ENCODE data around the gene SLC51B.
"Not testable (repeated sequence)": the region's sequence is repeated elsewhere in the genome, so short reads cannot be mapped to it uniquely, and the experiment has no call there.

SLC51B gene

GRCh38 chr15:65087411-65087810 lies 42.2 kb downstream of the SLC51B start:
- H3K4me3 ChIP-seq (replicated peaks in 1 of 2; ENCODE audit: low read depth in 2 of 2, low read length in 2 of 2) = no peak overlapping the region
- DNase-seq (ENCODE audit: low read depth in 2 of 2) = no peak
- no peak for TF ChIP-seq CTCF (IDR thresholded peaks at IDR 0.05; ENCODE audit: low read depth, low read length)

- DNase-seq (ENCODE audit: low read depth in 2 of 2) = no peak
- TF ChIP-seq CTCF (IDR thresholded peaks at IDR 0.05; ENCODE audit: low read depth, low read length) = no peak
- no peak overlapping the region for H3K4me3 ChIP-seq (replicated peaks in 1 of 2; ENCODE audit: low read depth in 2 of 2, low read length in 2 of 2)
These were observed 42.9 kb downstream of the SLC51B start for GRCh38 chr15:65087873-65088642.

GRCh38 chr15:65088643-65089021 lies 43.4 kb downstream of the SLC51B start:
- DNase-seq (ENCODE audit: low read depth in 2 of 2) = no peak
- no peak overlapping the region for H3K4me3 ChIP-seq (replicated peaks in 1 of 2; ENCODE audit: low read depth in 2 of 2, low read length in 2 of 2)
- no peak for TF ChIP-seq CTCF (IDR thresholded peaks at IDR 0.05; ENCODE audit: low read depth, low read length)

- peak in 1 of 2 donors; percentile 76 for DNase-seq (ENCODE audit: low read depth in 2 of 2)
- no peak for TF ChIP-seq CTCF (IDR thresholded peaks at IDR 0.05; ENCODE audit: low read depth, low read length)
- no peak overlapping the region for H3K4me3 ChIP-seq (replicated peaks in 1 of 2; ENCODE audit: low read depth in 2 of 2, low read length in 2 of 2)
These were observed 44.1 kb downstream of the SLC51B start for GRCh38 chr15:65089206-65089824.

GRCh38 chr15:65091946-65092770 lies 47.0 kb downstream of the SLC51B start:
- TF ChIP-seq CTCF (IDR thresholded peaks at IDR 0.05; ENCODE audit: low read depth, low read length) = no peak
- no peak overlapping the region for H3K4me3 ChIP-seq (replicated peaks in 1 of 2; ENCODE audit: low read depth in 2 of 2, low read length in 2 of 2)
- no peak for DNase-seq (ENCODE audit: low read depth in 2 of 2)

- no peak for TF ChIP-seq CTCF (IDR thresholded peaks at IDR 0.05; ENCODE audit: low read depth, low read length)
- no peak for DNase-seq (ENCODE audit: low read depth in 2 of 2)
- H3K4me3 ChIP-seq (replicated peaks in 1 of 2; ENCODE audit: low read depth in 2 of 2, low read length in 2 of 2) = no peak overlapping the region
These were observed 48.0 kb downstream of the SLC51B start for GRCh38 chr15:65092911-65093792.

GRCh38 chr15:65093793-65094170 lies 48.6 kb downstream of the SLC51B start:
- DNase-seq (ENCODE audit: low read depth in 2 of 2); H3K4me3 ChIP-seq (replicated peaks in 1 of 2; ENCODE audit: low read depth in 2 of 2, low read length in 2 of 2): not testable (repeated sequence)
